Superior temporal gyrus (tissue), 1 donor: ENCODE data around the gene ZSWIM7.
"Not testable (repeated sequence)": the region's sequence is repeated elsewhere in the genome, so short reads cannot be mapped to it uniquely, and the experiment has no call there.

Experiments used
- DNase-seq: peaks from one replicate; pipeline ENCODE4 v3.0.0-alpha.2; 2016; ENCODE audit errors: extremely low spot score

Gene ZSWIM7

DNA sequence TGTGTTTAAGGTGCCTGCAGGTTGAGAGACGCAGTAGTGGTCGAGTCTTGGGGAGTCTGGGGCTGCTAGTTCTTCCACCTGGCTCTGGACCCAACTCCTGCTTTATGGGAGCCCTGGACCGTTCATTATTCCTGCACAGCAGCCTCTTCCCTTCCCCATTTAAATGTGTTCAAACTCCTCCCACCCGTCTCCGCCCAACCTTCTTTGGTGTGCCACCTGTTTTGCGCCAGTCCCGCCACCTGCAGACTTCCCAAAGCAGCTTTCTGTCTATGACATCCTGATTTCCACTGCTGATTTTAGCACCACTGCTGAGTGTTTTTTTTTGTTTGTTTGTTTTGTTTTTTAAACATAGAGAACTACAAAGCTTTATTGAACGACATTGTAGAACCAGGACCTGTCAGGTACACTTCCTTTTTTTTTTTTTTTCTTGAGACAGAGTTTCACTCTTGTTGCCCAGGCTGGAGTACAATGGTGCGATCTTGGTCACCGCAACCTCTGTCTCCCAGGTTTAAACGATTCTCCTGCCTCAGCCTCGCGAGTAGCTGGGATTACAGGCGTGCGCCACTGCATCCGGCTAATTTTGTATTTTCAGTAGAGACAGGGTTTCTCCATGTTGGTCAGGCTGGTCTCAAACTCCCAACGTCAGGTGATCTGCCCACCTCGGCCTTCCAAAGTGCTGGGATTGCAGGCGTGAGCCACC is 41.7 kb downstream of the ZSWIM7 start:
- DNase-seq: no peak

DNA sequence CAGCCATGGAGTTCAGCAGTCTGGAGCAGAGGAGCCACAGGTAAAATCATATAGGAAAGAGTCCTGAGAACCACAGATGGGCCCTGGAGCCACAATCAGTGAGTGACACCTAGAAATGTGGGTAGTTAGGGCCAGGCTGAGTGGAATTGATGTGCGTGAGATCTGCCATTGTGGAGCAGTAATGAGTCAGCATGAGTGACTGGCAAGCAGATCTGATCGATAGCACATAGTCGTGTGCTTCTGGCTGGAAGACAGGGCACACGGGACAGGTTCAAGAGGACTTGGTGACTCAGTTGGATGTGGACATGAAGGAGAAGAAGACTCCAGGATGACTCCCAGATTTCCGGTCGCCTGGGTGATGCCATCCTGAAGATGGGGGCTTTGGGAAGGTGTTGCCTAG is 42.3 kb downstream of the ZSWIM7 start:
- DNase-seq: no peak

DNA sequence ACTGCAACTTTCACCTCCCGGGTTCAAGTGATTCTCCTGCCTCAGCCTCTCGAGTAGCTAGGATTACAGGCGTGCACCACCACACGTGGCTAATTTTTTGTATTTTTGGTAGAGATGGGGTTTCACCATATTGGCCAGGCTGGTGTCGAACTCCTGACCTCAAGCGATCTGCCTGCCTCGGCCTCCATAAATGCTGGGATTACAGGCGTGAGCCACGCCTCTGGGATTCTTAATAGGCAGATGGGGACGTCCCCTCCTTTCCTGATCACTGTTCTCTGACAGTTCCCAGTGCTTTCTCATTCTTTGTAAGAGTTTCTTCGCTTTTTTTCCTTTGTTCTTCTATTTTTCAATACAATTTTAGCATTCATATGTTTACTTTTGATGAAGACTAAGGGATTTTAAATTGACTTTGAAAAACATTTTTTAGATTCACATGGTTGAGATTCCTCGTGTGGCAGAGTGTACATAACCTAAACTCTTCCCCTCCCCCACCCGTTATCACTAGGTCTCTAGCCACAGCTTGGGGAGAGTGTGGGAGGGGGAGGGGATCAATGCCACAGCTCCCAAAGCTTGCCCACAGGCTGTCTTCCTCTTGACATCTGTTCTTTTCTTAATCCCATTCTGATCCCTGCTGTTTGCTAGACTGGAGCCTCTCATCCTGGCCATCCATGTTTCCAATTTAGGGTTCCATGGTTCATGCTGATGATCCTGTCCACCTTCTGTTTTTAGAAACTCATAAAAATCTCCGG is 43.5 kb downstream of the ZSWIM7 start:
- DNase-seq: no peak

DNA sequence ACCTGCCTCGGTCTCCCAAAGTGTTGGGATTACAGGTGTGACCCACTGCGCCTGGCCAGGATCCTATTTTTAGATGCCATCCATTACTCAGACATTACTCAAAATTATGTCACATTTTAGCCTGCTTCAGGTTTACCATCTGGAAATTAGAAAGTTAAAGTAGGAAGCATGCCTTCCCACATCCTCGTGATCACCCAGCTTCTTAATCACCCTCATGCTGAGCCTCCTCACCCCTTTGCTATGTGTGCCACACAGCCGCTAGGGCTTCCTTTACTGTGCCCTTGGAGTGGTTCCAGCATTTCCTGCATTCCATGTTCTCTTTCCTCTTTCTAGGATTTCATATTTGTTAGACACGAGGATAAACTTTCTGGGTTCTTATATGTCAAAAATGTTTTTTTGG is 45.3 kb downstream of the ZSWIM7 start:
- no peak for DNase-seq

DNA sequence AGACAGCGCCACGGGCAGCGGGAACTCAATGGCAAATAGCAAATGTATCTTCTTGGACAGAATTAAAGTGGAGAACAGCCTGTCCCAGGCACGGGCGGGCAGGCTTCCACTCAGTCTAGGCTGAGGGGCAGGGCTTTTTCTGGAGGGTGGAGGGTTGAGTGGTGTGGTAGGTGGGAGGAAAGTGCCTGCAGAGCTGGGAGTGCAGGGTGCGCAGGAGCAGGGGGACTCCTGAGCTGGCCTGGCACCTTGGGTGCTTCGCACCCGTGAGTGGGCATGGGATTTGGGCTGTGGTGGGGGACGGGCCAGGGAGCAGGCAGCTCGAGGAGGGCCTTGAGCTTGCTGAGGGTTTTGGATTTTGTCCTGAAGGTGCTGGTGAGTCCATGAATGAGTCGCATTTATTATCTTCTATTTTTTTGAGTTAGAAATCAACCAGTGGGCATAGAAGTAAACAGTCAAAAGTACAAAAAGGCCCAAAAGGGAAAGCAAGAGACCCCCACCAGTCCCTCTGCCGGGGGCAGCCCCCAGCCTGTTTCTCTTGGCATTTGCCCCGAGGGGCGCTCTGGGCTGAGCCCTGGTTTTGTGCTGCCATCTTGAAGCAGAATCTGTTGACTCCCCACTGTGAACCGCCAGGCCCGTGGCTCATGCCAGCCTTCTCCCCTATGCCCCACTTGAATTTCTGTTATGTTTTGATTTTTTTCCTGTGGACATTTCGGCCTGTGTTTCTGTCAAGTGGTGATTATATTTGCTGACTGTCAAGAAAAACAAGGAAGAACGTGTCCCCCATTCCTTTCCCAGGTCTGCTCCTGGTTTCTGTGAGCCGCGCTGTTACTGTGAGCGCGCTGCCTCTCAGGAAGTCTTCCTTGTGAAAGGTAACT is 46.4 kb downstream of the ZSWIM7 start:
- DNase-seq: no peak

DNA sequence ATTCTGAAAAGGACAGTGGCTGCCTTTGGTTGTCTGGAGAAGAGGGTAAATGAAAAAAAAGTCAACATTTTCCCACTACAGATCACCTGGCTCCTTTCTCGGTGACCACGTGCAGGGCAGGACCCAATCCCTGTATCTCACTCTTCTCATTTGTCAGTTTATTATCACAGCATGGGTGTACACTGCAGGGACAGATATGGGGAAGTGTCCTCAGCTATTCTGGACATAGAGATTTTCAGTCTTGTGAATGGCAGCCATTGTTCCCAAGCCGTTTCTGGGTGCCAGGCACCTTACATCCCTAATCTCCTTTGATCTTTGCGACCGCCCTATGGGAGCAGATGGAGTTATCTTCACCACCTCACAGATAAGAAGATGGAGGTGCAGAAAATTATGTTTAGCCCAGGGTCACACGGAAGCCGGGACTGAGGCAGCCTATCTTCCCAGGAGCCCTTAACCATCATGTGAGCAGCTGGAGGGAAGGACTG is 47.4 kb downstream of the ZSWIM7 start:
- no peak for DNase-seq

DNA sequence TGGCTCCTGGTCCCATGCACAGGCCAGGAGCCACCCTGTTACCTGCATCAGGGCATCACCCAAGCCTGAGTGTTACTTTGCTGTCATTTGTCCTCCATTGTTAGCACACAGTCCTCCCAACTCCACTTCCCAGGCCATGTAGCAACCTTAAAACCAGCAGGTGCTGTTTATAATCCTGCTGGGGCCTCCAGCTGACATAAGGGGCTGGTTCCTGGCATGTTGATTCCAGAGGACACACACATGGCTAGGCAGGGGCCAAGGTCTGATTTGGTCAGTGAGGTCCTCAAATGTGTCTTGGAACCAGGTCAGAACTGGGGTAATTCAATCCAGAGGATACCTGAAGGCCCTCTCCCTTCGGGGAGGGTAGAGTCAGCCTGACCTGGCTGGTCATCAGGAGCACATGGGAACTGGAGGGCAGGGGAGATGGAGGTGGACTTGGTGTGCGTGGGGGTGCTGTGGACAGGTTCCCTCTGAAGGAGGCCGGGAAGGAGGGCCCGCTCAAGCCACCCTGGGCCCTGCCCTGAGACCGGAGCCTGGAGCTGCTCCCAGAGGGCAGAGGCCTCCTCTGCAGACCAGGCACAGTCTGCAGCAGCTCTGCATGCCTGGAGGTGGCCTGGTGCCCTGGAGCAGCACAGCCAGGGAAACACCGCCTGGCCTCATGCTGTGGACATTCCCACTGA is 48.0 kb downstream of the ZSWIM7 start:
- no peak for DNase-seq

DNA sequence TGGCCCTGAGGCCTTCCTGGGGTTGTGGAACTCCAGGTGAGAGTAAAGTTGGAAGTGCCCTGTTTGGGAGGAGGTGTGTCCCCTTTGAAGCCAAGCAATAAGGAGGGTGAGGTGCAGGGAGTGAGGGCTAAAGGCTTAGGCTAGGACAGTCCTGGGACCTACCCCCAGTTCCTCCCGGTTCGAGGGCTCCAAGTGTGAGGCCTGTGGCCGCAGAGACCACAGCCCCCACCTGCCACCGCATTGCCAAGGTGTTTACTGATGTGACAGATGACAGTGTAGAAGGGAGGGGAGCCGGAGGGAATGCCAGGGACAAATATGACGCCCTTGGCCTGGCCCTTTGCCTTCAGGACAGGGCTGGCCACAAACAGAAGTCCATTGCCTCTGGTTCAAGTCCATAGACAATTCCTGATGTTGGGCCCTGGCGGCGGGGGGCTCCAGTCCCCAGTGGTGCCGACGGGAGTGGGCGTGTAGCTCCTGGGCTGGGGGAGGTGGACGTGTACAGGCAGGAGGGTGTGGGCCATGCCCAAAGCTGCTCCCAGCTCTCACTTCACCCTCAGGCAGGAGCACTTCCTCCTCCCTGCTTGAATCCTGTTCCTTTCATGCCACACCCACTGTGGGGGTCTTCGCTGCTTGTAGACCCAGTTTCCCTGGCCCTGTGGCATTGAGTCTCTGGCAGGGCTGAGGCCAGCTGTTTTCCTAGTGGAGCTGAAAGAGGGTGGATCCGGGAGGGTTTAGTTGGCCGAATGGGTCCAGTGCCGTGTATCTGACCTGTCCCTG is 51.3 kb downstream of the ZSWIM7 start:
- no peak for DNase-seq

DNA sequence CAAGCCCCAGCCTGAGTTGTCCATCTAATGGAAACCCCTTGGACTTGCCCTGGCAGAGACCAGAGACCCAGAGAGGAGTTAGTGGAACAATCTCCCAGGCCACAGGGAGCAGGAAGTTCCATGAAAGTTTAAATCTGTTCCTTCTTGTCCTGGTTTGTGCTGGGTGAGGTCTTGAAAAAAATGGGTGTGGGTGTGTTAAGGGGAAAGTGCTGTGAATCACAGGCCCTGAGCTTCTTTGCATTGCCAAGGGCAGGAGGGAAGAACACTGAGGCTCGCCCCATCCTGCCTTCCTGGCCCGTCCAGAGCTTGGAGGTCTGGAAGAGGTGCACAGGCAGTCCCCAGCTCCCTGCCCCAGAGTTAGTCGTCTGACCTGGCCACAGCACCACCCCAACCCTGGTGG is 52.2 kb downstream of the ZSWIM7 start:
- DNase-seq: no peak

DNA sequence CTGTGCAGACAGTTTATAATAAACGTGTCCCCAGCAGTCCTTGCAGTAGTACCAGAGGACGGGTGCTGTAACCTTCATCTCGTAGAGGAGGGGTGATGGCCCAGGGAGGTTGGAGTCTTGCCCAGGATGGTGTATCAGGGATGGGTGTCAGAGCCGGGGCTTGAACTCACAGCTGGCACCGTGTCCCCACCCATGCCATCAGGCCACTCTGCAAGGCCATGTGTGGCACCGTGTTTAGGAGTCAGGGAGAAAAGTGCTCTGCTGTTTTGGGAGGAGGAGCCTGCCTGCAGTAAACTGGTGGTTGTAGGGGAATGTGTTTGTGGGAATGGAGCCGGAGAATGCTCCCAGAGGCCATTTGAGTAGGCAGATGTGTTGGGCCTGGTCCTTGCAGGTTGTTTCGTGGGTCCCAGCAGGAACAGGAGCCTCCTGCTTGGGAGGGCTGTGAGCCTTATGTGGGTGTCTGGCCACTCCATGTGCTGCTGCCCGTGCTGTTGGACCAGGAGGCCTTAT is 52.8 kb downstream of the ZSWIM7 start:
- DNase-seq: no peak

DNA sequence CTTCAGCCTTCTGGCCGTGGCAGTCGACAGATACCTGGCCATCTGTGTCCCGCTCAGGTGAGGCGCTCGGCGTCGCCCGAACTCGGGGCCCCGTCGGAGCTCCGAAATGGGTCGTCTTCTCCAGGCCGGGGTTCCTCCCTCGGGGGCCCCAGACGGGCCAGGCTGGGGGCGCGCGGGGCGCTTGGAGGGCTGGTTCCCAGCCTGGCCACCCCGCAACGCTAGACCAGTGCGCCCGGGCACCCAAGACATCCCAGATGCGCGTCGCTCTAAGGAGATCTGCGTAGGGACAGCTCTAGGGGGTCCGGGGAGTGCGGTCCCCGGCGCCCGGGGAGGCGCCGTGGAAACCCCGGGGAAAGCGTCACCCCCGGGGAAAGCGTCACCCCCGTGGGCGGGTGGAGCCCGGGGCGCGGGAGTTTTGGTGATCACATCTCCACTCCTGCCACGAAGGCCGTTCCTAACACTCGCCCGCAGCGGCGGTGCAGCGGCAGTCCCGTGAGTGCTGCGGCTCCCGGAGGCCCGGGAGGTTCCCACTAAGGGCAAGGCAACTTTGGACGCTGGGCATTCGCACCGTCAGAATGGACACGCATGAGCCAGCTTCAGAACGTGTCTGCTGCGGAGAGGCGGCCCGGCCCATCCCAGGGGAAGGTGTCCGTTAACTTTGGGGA is 53.8 kb downstream of the ZSWIM7 start:
- no peak for DNase-seq

DNA sequence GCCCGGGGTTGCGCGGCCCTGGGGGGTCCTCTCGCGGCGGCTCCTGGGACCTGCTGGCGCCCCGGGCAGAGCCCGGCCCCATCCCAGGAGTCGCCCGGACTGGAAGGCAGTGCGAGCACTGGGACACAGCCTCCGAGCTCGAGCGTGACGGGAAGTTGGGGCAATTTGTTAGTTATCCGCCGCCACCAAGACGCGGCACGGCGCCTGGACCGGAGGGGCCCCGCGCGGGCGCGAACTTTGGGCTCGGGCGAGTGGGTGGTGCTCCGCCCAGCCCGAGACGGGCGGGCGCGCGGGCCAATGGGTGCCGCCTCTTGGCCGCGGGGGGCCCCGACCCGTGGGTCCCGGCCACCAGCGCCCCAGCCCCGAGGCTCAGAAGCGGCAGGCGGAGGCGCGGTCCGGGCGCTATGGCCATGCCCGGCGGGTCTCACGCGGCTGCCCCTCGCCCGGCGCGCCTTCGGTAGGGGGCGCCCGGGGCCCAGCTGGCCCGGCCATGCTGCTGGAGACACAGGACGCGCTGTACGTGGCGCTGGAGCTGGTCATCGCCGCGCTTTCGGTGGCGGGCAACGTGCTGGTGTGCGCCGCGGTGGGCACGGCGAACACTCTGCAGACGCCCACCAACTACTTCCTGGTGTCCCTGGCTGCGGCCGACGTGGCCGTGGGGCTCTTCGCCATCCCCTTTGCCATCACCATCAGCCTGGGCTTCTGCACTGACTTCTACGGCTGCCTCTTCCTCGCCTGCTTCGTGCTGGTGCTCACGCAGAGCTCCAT is 54.6 kb downstream of the ZSWIM7 start, which contains the start of gene ADORA2B:
ADORA2B (plus strand) TSS at position 372 of the 768 bp plus-strand sequence; CDS start at position 491, 119 bp downstream.
- DNase-seq: no peak

DNA sequence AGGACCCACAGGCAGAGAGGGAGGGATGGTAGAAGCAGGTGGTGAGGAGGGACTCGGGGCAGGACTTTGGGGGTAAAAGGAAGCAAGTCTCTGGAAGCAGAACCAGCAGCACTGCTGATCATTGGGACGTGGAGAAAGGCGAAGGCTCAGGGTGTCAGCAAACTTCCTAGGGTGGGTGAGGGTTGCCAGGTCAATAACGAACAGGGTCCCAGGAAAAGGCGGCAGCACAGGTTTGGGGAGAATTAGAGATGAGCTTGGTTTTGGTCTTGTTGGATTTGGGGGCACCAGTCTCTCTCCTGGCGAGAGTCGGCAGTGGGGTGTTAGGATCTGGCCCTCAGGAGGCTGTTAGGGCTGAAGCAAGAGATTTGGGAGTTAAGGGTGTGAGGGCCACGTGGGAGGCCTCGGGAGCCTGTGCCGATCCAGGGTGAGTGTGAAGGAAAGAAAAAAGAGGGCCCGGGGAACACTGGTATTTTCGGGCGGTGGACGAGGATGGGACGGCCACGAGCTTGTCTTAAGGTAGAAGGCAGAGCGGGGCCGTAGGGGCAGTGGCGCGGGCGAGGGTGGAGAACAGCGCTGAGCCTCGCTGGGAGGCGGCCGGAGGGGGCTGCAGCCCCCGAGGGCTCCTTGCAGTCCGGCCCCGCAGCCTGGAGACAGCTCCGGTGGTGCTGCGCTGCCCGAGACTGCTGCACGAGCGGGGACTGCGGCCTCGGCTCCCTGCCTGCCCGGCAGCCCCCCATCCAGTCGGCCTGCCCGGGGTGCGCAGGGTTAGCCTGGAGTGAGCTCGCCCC is 55.3 kb downstream of the ZSWIM7 start:
- no peak for DNase-seq

DNA sequence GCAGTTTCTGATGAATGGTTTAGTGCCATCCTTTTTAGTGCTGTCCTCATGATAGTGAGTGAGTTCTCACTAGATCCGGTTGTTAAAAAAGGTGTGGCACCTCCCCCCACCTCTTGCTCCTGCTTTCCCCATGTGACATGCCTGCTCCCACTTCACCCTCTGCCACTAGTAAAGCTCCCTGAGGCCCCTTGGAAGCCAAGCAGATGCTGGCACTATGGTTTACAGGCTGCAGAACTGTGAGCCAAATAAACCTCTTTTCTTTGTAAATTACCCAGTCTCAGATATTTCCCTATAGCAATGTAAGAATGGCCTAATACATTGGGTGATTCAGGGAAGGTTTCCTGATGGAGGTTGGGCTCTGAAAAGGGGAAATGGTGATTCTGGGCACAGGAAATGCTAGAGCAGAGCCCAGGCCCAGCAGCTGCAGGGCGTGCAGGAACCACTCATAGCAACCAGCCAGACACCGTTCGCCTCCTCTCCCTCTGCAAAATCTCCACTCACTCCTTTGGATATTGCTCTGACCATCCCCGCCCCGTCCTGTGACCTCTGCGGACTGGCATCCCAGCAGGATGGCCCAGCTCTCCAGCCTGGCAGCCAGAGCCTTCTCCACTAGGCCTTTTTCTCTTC is 57.2 kb downstream of the ZSWIM7 start:
- DNase-seq: no peak

DNA sequence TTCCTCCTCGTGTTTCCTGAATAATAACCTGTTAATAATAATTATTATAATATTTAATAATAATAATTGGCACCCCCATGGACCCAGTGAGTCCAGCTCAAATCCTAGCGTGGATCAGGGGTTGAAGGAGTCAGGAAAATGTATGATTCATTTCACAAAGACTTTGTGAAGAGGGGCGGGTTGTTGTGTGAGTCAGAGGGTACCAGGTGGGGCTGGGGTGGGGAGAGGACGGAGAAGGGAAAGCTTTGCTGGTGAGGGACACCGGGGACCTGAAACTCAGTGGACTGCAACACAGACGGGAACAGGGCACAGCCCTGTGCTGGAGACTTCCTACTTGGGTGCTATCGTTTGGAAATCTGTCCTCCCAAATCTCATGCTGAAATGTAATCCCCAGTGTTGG is 57.7 kb downstream of the ZSWIM7 start:
- no peak for DNase-seq

DNA sequence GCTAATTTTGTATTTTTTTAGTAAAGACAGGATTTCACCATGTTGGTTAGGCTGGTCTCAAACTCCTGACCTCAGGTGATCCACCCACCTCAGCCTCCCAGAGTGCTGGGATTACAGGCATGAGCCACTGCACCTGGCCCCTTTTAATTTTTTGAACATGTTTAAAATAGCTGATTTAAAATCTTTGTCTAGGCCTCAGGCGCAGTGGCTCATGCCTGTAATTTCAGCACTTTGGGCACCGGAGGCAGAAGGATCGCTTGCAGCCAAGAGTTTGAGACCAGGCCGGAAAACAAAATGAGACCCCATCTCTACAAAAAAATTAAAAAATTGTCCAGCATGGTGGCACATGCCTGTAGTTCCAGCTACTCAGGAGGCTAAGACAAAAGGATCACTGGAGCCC is 63.0 kb downstream of the ZSWIM7 start:
- not testable (repeated sequence) for DNase-seq

DNA sequence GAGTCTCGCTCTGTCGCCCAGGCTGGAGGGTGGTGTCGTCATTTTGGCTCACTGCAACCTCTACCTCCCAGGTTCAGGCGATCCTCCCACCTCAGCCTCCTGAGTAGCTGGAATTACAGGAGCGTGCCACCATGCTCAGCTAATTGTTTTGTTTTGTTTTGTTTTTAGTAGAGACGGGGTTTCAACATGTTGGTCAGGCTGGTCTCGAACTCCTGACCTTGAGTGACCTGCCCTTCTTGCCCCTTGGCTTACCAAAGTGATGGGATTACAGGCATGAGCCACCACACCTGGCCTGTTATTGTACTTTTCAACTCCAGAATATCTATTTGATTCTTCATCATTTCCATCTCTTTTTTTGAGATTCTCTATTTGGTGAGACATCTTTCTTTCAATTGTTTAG is 63.6 kb downstream of the ZSWIM7 start:
- no peak for DNase-seq

DNA sequence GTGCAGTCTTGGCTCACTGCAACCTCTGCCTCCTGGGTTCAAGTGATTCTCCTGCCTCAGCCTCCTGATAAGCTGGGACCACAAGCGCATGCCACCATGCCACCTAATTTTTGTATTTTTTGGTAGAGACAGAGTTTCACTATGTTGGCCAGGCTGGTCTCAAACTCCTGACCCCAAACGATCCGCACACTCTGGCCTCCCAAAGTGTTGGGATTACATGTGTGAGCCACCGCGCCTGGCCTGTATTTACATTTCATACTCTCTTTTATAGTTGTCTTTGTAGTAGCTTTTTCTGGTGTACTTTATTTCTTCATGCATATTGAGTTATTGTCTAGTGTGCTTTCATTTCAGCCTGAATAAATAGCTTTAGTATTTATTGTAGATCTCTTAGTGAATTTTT is 64.6 kb downstream of the ZSWIM7 start:
- DNase-seq: no peak
